BJ (cell line): ENCODE results near the gene NCSTN. TPM values are rescaled to one million over a fixed set of nuclear protein-coding genes. Genes with fewer than 3 reads are reported as not detected.

Source experiments
- CTCF ChIA-PET: fragments of 350-600 bp; formaldehyde crosslinking; extraction: SDS; loops from one replicate; lab custom pipeline; 2021; ENCODE audit warnings: antibody characterized with exemption, inconsistent platforms; lab: Yijun Ruan, JAX
- POLR2A ChIA-PET: fragments of 300-600 bp; sonication (Branson Sonifier 250); formaldehyde crosslinking; extraction: SDS; loops from one replicate; lab custom pipeline; 2021; ENCODE audit warnings: antibody characterized with exemption; lab: Charles Lee
- DNase-seq: peaks from one replicate; pipeline ENCODE4 v3.0.0-alpha.2; 2011; ENCODE audit warnings: low read depth
- H3K27me3 ChIP-seq: 2 replicates; pipeline ENCODE4 v1.6.0; 2011; ENCODE audit warnings: low read length; ENCODE audit not compliant: control insufficient read depth, insufficient read depth
- H3K36me3 ChIP-seq: 2 replicates; pipeline ENCODE4 v1.5.1; 2011; ENCODE audit warnings: low read length; ENCODE audit not compliant: control insufficient read depth, insufficient read depth
- H3K4me3 ChIP-seq: 2 replicates; pipeline ENCODE4 v1.5.1; 2011; ENCODE audit warnings: low read depth, mild to moderate bottlenecking, control low read depth, low read length
- CTCF ChIP-seq: IDR thresholded peaks from 2 replicates; pipeline ENCODE4 v1.5.1; 2011; ENCODE audit warnings: low read depth, mild to moderate bottlenecking, control low read depth, inconsistent platforms, low read length, moderate library complexity; ENCODE audit not compliant: insufficient read depth
- polyA plus RNA-seq: library from polyadenylated mRNA; depleted of rRNA; stranded (reverse); fragments of >200 nt; gene quantifications from 2 replicates; pipeline ENCODE4 v1.2.3, GENCODE V29; 2011

The NCSTN gene
- polyA plus RNA-seq, 1 experiment: 260 TPM

DNA sequence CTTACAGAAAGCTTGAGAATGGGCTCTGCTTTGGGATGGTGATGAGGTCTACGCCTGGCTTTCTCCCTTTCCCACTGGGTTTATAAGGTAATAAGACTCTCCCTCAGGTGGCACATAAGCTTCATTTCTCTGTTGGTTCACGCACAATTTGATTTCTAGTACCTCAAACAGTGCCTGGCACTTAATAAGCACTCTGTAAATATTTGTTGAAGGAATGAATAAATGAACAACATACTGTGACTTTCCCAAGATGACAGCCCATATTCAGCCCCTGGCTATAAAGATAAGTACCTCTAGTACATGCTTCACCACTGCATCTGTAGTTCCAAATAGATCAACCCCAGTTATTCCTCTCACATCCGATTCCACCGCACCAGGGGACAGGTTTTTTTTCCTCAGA is 17.9 kb upstream of the NCSTN start:
- DNase-seq: no peak
- ChIA-PET CTCF (interaction anchor here (1.3 kb wide), 1 partner anchor 34 kb away, joined by 6 read pairs; no protein-coding TSS in a partner anchor), POLR2A (no interaction called here)
- Histone ChIP-seq H3K27me3 (no peaks in the 10 kb centered on the region), H3K4me3 (no peak overlapping the region), H3K36me3 (peaks cover 22% of the 10 kb centered on the region)
- TF ChIP-seq CTCF: no peak

DNA sequence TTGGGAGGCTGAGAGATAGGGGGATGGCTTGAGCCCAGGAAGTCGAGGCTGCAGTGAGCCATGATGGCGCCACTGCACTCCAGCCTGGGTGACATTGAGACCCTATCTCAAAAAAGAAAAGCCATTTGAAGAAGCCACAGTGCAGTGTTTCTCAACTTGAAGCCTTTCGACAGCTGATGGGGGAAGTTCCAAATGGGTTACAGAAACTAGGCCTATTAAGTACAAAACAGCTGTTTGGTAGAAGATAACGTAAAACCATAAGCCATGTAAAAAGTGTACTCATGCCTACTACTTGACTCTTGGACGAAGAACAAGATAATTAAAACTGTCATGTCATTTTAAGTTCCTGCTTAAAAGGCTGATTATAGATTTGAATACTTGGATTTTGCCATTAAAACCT is 16.8 kb upstream of the NCSTN start:
- ChIA-PET CTCF (no interaction called here), POLR2A (no interaction called here)
- H3K4me3 ChIP-seq: no peak overlapping the region
- peaks cover 27% of the 10 kb centered on the region for H3K36me3 ChIP-seq
- no peaks in the 10 kb centered on the region for H3K27me3 ChIP-seq
- no peak for TF ChIP-seq CTCF
- DNase-seq: no peak

- ChIA-PET CTCF (interaction anchor here (1.1 to 4.3 kb wide), 2 partner anchors 12 to 36 kb away, joined by 4 to 18 read pairs; no protein-coding TSS in a partner anchor), POLR2A (no interaction called here)
- TF ChIP-seq CTCF: no peak
- no peaks in the 10 kb centered on the region for H3K27me3 ChIP-seq
- H3K4me3 ChIP-seq: no peak overlapping the region
- H3K36me3 ChIP-seq: peaks cover 34% of the 10 kb centered on the region
- DNase-seq: no peak
Observed at GRCh38 chr1:160328184-160328583, 15.0 kb upstream of the NCSTN start.

GRCh38 chr1:160330119-160330518 is 13.1 kb upstream of the NCSTN start:
- Histone ChIP-seq H3K36me3 (peaks cover 35% of the 10 kb centered on the region), H3K4me3 (no peak overlapping the region), H3K27me3 (no peaks in the 10 kb centered on the region)
- no peak for TF ChIP-seq CTCF
- POLR2A ChIA-PET: no interaction called here
- CTCF ChIA-PET: interaction anchor here (1.3 to 4.3 kb wide), 3 partner anchors 11 to 38 kb away, joined by 3 to 18 read pairs (median 7); no protein-coding TSS in a partner anchor
- DNase-seq: no peak

GRCh38 chr1:160332516-160332915 is 10.7 kb upstream of the NCSTN start:
- Histone ChIP-seq H3K4me3 (no peak overlapping the region), H3K36me3 (peaks cover 26% of the 10 kb centered on the region), H3K27me3 (no peaks in the 10 kb centered on the region)
- no peak for DNase-seq
- ChIA-PET POLR2A (no interaction called here), CTCF (interaction anchor here (0.6 to 3.2 kb wide), 2 partner anchors 18 to 41 kb away, joined by 3 to 17 read pairs; no protein-coding TSS in a partner anchor)
- no peak for TF ChIP-seq CTCF
